Activated T-cell treated with anti-CD3 and anti-CD28 coated beads, Interleukin-2, amount 50 U/mL, for 72 hours (primary cell): ENCODE results near the gene CASZ1. TPM values are rescaled to one million over a fixed set of nuclear protein-coding genes. Genes with fewer than 3 reads are reported as not detected.

ENCODE experiments used
- ATAC-seq, 2 donors: fragments of 150-1000 bp; cut with Tn5 transposase; replicated peaks in 1 of 2; 2 replicates each; pipeline ENCODE4 v1.10.0; 2021; ENCODE audit warnings: moderate library complexity in 2 of 2, mild to moderate bottlenecking in 1 of 2
- DNase-seq, 2 donors: peaks; one replicate each; pipeline ENCODE4 v3.0.0; 2021 to 2022; ENCODE audit warnings: mixed read lengths in 1 of 2
- H3K27ac Mint-ChIP-seq: one replicate; pipeline ENCODE4 v1.8.0; 2022; ENCODE audit warnings: mild to moderate bottlenecking, moderate library complexity, mixed read lengths
- H3K27me3 Mint-ChIP-seq: one replicate; pipeline ENCODE4 v1.8.0; 2022; ENCODE audit warnings: low read depth, mixed read lengths
- H3K36me3 Mint-ChIP-seq, 2 donors: one replicate each; pipeline ENCODE4 v1.8.0; 2022; ENCODE audit warnings: mixed read lengths in 2 of 2, mild to moderate bottlenecking in 1 of 2; ENCODE audit not compliant: insufficient read depth in 2 of 2
- H3K4me1 Mint-ChIP-seq: one replicate; pipeline ENCODE4 v1.8.0; 2022; ENCODE audit warnings: low read depth, mixed read lengths
- H3K4me3 Mint-ChIP-seq, 2 donors: one replicate each; pipeline ENCODE4 v1.8.0; 2022; ENCODE audit warnings: mild to moderate bottlenecking in 2 of 2, mixed read lengths in 2 of 2, moderate library complexity in 2 of 2
- H3K9me3 Mint-ChIP-seq, 2 donors: one replicate each; pipeline ENCODE4 v1.8.0; 2022; ENCODE audit warnings: mixed read lengths in 2 of 2
- total RNA-seq, 2 donors: library from RNA; stranded (reverse); gene quantifications; one replicate each; pipeline ENCODE4 v1.2.3, GENCODE V29; 2022

CASZ1 gene
- total RNA-seq, 2 donors from 2014 or later = 14.7 to 15.5 TPM

GRCh38 chr1:10697621-10698160 is 98.8 kb downstream of the CASZ1 start:
- H3K9me3 Mint-ChIP-seq = no peaks in the 10 kb centered on the region
- peak overlapping the region; percentile 2 to 39 for H3K4me3 Mint-ChIP-seq
- no peak for ATAC-seq
- H3K27ac Mint-ChIP-seq = no peak overlapping the region
- H3K4me1 Mint-ChIP-seq = peaks cover 37% of the 10 kb centered on the region
- H3K36me3 Mint-ChIP-seq = peaks cover 0 to 3% of the 10 kb centered on the region in 2 donors
- no peak for DNase-seq
- peaks cover 19% of the 10 kb centered on the region for H3K27me3 Mint-ChIP-seq

- peak overlapping the region; percentile 15 to 85 for H3K4me3 Mint-ChIP-seq
- DNase-seq = peak; percentile 57 to 74
- peaks cover 44% of the 10 kb centered on the region for H3K4me1 Mint-ChIP-seq
- ATAC-seq = peak; percentile 54 to 61
- no peak overlapping the region for H3K27ac Mint-ChIP-seq
- H3K27me3 Mint-ChIP-seq = peaks cover 19% of the 10 kb centered on the region
- peaks cover 0 to 3% of the 10 kb centered on the region in 2 donors for H3K36me3 Mint-ChIP-seq
- no peaks in the 10 kb centered on the region for H3K9me3 Mint-ChIP-seq
Measured at GRCh38 chr1:10696977-10697376, 99.5 kb downstream of the CASZ1 start.

GRCh38 chr1:10694633-10695627 is 101.5 kb downstream of the CASZ1 start:
- peak; percentile 74 to 80 for DNase-seq
- Mint-ChIP-seq H3K9me3 (no peaks in the 10 kb centered on the region), H3K27ac (no peak overlapping the region), H3K27me3 (peaks cover 12% of the 10 kb centered on the region), H3K4me3 (peak overlapping the region; percentile 49 to 85), H3K36me3 (peaks cover 1 to 3% of the 10 kb centered on the region in 2 donors), H3K4me1 (peaks cover 55% of the 10 kb centered on the region)
- peak; percentile 46 to 48 for ATAC-seq

GRCh38 chr1:10694274-10694632 is 102.2 kb downstream of the CASZ1 start:
- peaks cover 1 to 3% of the 10 kb centered on the region in 2 donors for H3K36me3 Mint-ChIP-seq
- H3K4me3 Mint-ChIP-seq = peak overlapping the region; percentile 82 to 84
- peaks cover 55% of the 10 kb centered on the region for H3K4me1 Mint-ChIP-seq

DNA sequence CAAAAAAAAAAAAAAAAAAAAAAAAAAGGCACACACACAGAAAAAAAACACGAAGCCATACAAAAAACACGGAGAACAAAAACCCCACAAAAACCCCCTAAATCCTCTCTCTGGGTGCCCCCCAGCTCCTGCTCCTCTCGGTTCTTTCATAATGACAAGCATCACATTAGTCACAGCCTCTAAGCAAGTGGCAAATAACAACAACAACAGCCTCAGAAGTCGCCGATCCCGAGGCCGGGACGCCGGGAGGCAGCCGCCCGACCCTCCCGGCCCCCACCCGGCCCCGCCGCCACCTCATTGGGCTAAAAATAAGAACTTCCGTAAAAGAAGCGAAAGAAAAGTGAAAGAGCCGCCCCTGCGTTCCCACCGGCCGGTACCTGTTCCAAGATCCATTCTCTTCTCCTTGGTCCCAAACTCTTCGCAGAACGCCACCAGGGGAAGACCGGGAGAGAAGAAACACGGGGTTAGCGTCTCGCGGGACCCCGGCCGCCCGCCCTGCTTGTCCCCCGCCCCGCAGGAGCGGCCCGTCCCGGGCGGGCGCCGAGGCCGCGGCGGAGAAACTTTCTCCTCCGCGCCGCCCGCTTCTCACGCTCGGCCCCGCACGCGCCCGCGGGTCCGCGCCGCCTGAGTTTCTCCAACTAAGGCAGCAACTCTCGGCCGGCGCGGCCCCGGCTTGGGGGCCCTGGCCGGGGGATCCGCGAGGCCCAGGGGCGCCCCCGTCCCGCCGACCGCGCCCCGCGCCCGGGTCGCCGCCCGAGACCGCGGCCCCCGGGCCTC is 102.8 kb downstream of the CASZ1 start:
- Mint-ChIP-seq H3K27me3 (peaks cover 12% of the 10 kb centered on the region), H3K4me1 (peaks cover 55% of the 10 kb centered on the region), H3K27ac (peak overlapping the region; percentile 95), H3K9me3 (no peaks in the 10 kb centered on the region), H3K36me3 (peaks cover 1 to 3% of the 10 kb centered on the region in 2 donors), H3K4me3 (peak overlapping the region; percentile 82 to 86)
- peak; percentile 23 to 28 for ATAC-seq
- DNase-seq = peak; percentile 55 to 58

More at GRCh38 chr1:10694274-10694632, 102.2 kb downstream of the CASZ1 start:
- H3K27ac Mint-ChIP-seq = peak overlapping the region; percentile 61
- no peaks in the 10 kb centered on the region for H3K9me3 Mint-ChIP-seq
- peaks cover 12% of the 10 kb centered on the region for H3K27me3 Mint-ChIP-seq
- DNase-seq (no peak), ATAC-seq (peak; percentile 56 to 60)

DNA sequence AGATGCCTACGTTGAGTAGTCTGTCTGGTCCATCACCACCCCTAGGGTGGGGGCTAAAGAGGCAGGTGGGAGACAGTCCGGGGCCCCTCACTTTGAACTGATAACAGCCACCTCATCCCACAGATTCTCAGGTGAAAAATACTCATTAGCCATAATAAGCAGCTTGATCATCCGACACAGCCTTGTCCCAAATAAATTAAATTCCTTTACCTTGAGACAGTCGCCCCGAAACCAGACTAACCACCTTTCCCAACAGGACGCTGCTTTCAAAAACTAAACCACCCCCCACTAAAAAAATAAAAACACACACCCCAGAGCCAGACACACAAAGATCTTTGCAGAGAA is 103.3 kb downstream of the CASZ1 start:
- peaks cover 55% of the 10 kb centered on the region for H3K4me1 Mint-ChIP-seq
- ATAC-seq = no peak
- H3K9me3 Mint-ChIP-seq = no peaks in the 10 kb centered on the region
- DNase-seq = no peak
- H3K36me3 Mint-ChIP-seq = peaks cover 1 to 3% of the 10 kb centered on the region in 2 donors
- peak overlapping the region; percentile 79 to 86 for H3K4me3 Mint-ChIP-seq
- H3K27ac Mint-ChIP-seq = peak overlapping the region; percentile 95
- H3K27me3 Mint-ChIP-seq = peaks cover 12% of the 10 kb centered on the region

DNA sequence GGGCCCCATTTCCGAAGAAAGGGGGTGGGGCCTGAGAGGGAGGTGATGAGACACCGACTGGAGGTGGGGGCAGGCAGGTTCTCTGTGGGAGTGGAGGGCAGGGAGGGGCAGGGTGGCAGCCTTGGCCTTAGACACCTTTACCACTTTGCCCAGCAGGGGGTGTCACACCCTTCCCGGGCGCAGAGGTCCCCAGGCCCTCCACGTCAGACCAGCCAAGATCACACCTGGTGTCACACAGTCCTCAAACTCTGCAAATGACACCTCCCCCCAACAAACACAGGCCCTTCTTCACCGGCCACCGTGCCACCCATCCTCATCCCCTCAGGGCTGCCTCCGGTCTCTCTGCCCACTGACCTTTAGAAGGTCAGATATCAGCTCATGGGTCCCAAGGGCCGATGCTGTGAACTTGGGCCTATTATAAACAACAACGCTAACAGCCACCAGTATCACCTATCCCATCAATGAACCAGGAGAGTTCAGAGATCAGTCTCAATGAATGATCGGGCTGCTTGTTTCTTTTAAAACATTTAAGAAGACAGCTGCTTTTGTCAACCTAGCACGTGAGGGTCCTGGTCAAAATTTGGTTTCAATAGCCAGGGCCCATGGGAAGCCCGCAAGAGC is 103.9 kb downstream of the CASZ1 start:
- H3K9me3 Mint-ChIP-seq = no peaks in the 10 kb centered on the region
- peak overlapping the region; percentile 79 to 86 for H3K4me3 Mint-ChIP-seq
- H3K27me3 Mint-ChIP-seq = peaks cover 12% of the 10 kb centered on the region
- DNase-seq (peak; percentile 81 to 86), ATAC-seq (peak; percentile 58 to 62)
- peak overlapping the region; percentile 95 for H3K27ac Mint-ChIP-seq
- peaks cover 51% of the 10 kb centered on the region for H3K4me1 Mint-ChIP-seq
- peaks cover 1 to 3% of the 10 kb centered on the region in 2 donors for H3K36me3 Mint-ChIP-seq

DNA sequence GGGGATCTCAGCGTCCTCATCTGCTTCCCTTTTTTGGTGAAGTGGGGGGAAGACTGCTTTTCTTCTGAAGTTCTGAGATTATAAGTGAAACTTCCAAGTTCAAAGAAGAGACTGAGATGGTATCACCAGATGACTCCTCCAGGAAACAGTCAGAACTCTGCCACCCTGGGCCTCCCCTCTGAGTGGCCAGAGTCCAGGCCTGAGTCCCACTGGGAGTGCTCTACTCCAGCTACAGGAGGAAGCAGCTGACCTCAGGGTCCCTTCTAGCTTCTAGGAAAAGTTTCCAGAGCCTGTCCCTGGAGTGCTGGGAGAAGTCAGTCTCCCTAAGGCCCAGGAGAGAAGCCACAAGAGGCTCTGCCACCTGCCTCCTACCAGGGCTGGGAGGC is 104.7 kb downstream of the CASZ1 start:
- H3K27me3 Mint-ChIP-seq = peaks cover 12% of the 10 kb centered on the region
- H3K9me3 Mint-ChIP-seq = no peaks in the 10 kb centered on the region
- H3K36me3 Mint-ChIP-seq = peaks cover 1 to 3% of the 10 kb centered on the region in 2 donors
- DNase-seq (peak; percentile 56 to 59), ATAC-seq (peak; percentile 56 to 63)
- no peak overlapping the region for H3K27ac Mint-ChIP-seq
- peaks cover 43% of the 10 kb centered on the region for H3K4me1 Mint-ChIP-seq
- H3K4me3 Mint-ChIP-seq = peak overlapping the region; percentile 79 to 86

DNA sequence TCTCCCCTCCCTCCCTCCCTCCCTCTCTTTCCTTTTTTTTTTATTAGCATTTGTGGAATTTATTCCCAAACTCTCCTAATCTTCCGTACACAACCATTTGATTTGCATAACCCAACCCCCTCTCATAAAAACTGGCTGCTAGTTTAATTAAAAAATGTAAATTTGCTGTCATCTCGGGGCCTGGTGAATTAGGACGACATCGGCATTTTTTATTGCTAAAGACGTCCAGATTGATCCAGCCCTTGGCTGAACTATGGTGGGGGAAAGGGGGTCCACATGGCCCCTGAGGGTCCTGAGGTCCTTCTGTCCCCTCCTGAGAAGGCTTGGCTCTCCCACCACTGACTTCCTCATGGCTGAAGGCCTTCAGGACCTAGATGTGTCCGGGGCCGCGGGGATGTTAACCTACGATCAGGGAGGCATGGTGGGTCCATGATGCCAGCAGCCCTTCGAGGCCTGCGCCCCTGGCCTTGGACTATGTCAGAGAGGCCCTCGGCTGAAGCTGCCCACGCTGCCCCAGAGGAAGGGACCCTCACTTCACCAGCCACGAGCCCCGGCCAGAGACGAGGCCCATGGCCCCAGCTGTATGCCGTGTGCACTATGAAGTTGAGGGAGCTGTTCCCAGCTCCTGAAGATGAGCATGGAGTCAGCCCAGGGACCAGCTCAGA is 105.2 kb downstream of the CASZ1 start:
- Mint-ChIP-seq H3K27me3 (peaks cover 10% of the 10 kb centered on the region), H3K4me1 (peaks cover 38% of the 10 kb centered on the region), H3K36me3 (peaks cover 1 to 3% of the 10 kb centered on the region in 2 donors), H3K27ac (peak overlapping the region; percentile 77), H3K9me3 (no peaks in the 10 kb centered on the region), H3K4me3 (peak overlapping the region; percentile 79 to 86)
- ATAC-seq = no peak
- no peak for DNase-seq

GRCh38 chr1:10690484-10690883 is 106.0 kb downstream of the CASZ1 start:
- peaks cover 31% of the 10 kb centered on the region for H3K4me1 Mint-ChIP-seq
- peaks cover 3% of the 10 kb centered on the region for H3K27me3 Mint-ChIP-seq
- DNase-seq = no peak
- H3K4me3 Mint-ChIP-seq = no peak overlapping the region
- H3K27ac Mint-ChIP-seq = no peak overlapping the region
- H3K36me3 Mint-ChIP-seq = peaks cover 1 to 3% of the 10 kb centered on the region in 2 donors
- no peaks in the 10 kb centered on the region for H3K9me3 Mint-ChIP-seq
- no peak for ATAC-seq

GRCh38 chr1:10688409-10688786 is 108.0 kb downstream of the CASZ1 start:
- Mint-ChIP-seq H3K27ac (no peak overlapping the region), H3K4me3 (no peak overlapping the region), H3K27me3 (no peaks in the 10 kb centered on the region), H3K36me3 (peaks cover 1 to 2% of the 10 kb centered on the region in 2 donors), H3K4me1 (peaks cover 25% of the 10 kb centered on the region), H3K9me3 (no peaks in the 10 kb centered on the region)
- no peak for DNase-seq
- ATAC-seq = no peak

DNA sequence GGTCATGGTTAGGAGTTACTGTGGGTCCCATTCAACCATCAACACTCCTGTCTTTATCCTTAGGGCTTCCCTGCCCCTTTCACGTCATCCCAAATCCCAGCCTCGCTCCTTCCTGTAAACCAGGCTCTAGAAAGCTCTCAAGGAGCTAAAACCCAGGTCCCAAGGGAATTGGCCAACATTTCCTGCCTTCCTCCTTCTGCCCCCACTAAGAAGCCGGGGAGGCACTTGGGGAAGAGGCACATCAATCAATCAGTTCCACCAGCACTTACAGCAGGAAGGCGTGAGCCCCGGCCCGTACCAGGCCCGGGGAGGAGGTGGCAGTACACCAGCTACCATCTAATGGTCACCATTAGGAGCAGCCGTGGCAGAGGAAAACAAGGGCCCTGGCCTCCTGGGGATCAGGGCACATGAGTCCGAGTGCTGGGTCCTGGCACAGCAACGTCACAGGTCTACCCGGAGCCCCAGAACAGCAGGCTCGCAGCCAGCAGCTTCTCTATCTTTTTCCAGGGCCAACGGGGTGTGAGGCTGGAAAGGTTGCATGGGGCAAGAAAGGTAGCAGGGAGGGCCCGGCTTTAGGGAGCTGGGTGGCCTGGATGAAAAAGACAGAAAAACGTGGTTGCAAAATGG is 108.6 kb downstream of the CASZ1 start:
- ATAC-seq (no peak), DNase-seq (no peak)
- Mint-ChIP-seq H3K27ac (no peak overlapping the region), H3K4me1 (peaks cover 20% of the 10 kb centered on the region), H3K36me3 (peaks cover 0 to 1% of the 10 kb centered on the region in 2 donors), H3K4me3 (no peak overlapping the region), H3K27me3 (no peaks in the 10 kb centered on the region), H3K9me3 (no peaks in the 10 kb centered on the region)
